ENCODE data around the gene ICAM3. TPM values are rescaled to one million over a fixed set of nuclear protein-coding genes. Genes with fewer than 3 reads are reported as not detected.

Gene ICAM3
- total RNA-seq, 2 donors from 2014 or later, result 2.1 to 5.9 TPM

DNA sequence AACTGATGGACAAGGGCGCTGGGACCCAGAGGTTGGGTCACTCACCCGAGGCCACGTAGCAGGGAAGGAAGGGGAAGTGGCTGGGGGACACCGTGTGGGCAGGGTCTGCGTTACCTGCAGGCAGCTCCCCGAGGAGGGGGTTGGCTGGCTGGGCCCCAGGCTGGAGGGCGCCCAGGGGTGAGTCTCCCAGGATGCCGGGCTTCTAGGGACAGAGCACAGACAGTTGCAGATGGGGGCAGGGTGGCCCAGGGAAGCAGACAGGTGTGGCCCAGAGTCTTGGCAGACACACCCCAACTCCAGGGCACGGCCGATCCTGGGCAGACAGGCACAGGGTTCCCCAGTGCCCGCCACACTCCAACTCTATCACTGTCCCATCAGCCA lies 18.0 kb downstream of the ICAM3 start:
- TF ChIP-seq POLR2A (IDR thresholded peaks at IDR 0.05), result no peak
- TF ChIP-seq, protein P1, sequence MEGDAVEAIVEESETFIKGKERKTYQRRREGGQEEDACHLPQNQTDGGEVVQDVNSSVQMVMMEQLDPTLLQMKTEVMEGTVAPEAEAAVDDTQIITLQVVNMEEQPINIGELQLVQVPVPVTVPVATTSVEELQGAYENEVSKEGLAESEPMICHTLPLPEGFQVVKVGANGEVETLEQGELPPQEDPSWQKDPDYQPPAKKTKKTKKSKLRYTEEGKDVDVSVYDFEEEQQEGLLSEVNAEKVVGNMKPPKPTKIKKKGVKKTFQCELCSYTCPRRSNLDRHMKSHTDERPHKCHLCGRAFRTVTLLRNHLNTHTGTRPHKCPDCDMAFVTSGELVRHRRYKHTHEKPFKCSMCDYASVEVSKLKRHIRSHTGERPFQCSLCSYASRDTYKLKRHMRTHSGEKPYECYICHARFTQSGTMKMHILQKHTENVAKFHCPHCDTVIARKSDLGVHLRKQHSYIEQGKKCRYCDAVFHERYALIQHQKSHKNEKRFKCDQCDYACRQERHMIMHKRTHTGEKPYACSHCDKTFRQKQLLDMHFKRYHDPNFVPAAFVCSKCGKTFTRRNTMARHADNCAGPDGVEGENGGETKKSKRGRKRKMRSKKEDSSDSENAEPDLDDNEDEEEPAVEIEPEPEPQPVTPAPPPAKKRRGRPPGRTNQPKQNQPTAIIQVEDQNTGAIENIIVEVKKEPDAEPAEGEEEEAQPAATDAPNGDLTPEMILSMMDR (IDR thresholded peaks at IDR 0.05), result no peak
- intact Hi-C loops (cut with DNase I), result no loop called here
- ATAC-seq (no peak), DNase-seq (no peak)
- WGBS, 2 donors, result 40 to 89% methylated on average over 1 to 8 of the region's 11 CpGs
- Histone ChIP-seq H3K4me3 (no peak overlapping the region), H3K4me1 (peaks cover 2% of the 10 kb centered on the region), H3K36me3 (replicated peaks in 1 of 2; ENCODE audit: insufficient read depth in 1 of 2, low read depth in 2 of 2) (peaks cover 0 to 22% of the 10 kb centered on the region in 2 donors), H3K9me3 (no peaks in the 10 kb centered on the region), H3K27ac (no peak overlapping the region), H3K27me3 (no peaks in the 10 kb centered on the region)

DNA sequence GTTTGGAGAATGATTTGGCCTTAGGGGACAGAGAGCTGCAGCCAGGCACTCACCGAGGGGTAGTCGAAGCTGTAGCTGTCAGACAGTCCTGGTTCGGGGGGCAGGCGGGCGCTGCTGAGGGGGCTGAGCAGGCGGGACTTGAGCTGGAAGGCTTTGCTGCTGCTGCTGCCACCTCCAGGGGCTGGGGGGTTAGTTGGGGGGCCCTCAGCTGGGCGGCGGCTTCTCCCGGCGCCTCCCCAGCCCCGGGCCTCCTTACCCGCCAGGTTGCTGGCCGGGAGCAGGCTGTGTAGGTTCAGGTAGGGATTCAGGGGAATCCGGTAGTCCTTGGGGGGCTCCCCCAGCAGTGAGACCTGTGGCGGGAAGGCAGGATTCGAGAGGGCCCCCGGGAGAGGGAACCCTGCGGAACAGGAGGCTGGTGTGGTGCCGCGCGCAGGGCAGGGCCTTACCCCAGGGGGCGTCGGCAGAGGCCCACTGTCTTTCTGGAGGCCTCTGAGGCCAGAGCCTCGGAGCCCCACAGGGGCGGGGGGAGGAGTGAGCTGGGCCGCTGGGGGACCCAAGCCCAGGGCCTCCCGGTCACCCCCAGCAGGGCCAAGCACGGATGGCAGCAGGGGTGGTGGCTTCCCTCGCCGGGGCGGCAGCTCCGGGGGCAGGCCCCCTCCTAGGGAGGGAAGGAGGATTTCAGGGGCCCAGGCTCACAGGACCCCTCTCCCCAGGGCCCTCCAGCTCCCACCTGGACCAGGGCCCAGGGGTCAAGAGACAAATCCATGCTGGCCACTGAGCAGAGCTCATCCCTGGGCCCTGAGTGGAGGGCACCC lies 18.6 kb downstream of the ICAM3 start:
- TF ChIP-seq POLR2A (IDR thresholded peaks at IDR 0.05), result no peak
- TF ChIP-seq, protein P1 (IDR thresholded peaks at IDR 0.05), result no peak
- H3K27me3 ChIP-seq, result no peaks in the 10 kb centered on the region
- no peak overlapping the region for H3K4me3 ChIP-seq
- H3K27ac ChIP-seq, result no peak overlapping the region
- intact Hi-C loops (cut with DNase I), result no loop called here
- peaks cover 0 to 22% of the 10 kb centered on the region in 2 donors for H3K36me3 ChIP-seq (replicated peaks in 1 of 2; ENCODE audit: insufficient read depth in 1 of 2, low read depth in 2 of 2)
- H3K9me3 ChIP-seq, result no peaks in the 10 kb centered on the region
- WGBS, 2 donors, result 85 to 91% methylated on average over 7 to 11 of the region's 32 CpGs
- peaks cover 8% of the 10 kb centered on the region for H3K4me1 ChIP-seq
- DNase-seq (no peak), ATAC-seq (no peak)

DNA sequence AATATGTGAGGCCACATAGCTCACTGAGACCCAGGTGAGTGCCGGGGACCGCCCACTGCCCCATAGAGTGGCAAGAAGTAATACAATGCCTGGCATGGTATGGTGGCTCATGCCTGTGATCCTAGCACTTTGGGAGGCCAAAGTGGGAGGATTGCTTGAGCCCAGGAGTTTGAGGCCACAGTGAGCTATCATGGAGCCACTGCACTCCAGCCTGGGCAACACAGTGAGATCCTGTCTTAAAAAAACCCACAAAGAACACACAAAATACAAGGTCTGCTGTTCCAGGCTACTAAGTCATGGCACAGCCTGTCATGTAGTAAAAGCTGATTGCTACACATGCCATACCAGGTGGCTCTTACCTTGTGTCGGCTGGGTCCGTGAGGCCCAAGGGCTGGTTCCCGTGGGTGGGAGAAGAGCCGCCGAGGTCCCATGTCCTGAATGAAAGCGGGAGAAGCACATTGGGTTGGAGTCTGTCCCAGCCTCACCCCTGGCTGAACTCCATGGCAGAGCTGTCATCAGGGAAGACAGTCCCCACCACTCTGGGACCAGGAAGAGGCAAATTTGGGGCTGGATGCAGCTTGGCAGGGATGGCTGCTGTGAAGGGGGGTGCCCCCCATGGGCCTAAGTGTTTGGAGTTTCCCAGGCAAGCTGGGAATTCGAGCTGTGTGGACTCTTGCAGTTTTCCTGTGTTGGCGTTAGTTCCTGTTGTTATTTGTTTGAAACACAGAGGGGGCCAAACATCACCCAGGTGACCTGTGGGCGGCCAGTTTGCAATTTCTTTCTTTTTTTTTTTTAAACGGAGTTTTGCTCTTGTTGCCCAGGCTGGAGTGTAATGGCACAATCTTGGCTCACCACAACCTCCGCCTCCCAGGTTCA lies 20.4 kb downstream of the ICAM3 start:
- H3K4me1 ChIP-seq, result peaks cover 16% of the 10 kb centered on the region
- TF ChIP-seq, protein P1 (IDR thresholded peaks at IDR 0.05), result no peak
- no peak for TF ChIP-seq POLR2A (IDR thresholded peaks at IDR 0.05)
- H3K36me3 ChIP-seq (replicated peaks in 1 of 2; ENCODE audit: insufficient read depth in 1 of 2, low read depth in 2 of 2), result peaks cover 0 to 22% of the 10 kb centered on the region in 2 donors
- no peaks in the 10 kb centered on the region for H3K27me3 ChIP-seq
- intact Hi-C loops (cut with DNase I), result no loop called here
- DNase-seq, result no peak
- no peak overlapping the region for H3K27ac ChIP-seq
- no peak for ATAC-seq
- no peaks in the 10 kb centered on the region for H3K9me3 ChIP-seq
- 88 to 90% methylated on average over 13 of the region's 13 CpGs for WGBS, 2 donors
- H3K4me3 ChIP-seq, result no peak overlapping the region

DNA sequence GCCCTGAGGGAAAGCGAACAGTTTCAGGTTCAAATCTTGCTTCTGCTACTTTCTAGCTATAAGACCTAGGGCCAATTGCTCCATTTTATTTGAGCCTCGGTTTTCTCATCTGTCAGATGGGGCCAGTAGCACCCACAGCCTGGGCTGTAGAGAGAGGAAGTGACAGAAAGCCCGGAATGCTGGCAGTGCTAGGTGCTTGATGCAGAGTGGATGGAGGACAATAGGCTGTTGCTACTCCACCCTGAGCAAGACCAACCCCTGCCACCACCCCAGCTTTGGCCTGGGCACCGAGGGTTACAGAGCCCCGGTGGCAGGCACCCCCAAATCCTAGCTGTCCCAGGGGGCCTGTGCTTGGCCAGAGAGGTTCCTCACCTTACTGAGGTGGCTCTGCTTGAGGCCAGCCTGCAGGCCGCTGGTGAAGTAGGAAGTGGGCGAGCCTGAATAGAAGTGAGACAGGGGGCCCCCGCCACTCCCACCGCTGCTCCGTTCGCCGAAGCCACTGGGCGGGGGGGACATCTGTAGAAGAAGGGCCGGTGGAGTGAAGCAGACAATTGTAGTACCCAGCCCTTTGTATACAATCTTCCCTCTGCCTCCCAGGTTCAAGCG lies 21.5 kb downstream of the ICAM3 start:
- TF ChIP-seq, protein P1 (IDR thresholded peaks at IDR 0.05), result no peak
- no peak for TF ChIP-seq POLR2A (IDR thresholded peaks at IDR 0.05)
- H3K4me3 ChIP-seq, result no peak overlapping the region
- intact Hi-C loops (cut with DNase I), result no loop called here
- ATAC-seq (no peak), DNase-seq (no peak)
- H3K27me3 ChIP-seq, result no peaks in the 10 kb centered on the region
- 90 to 97% methylated on average over 12 to 14 of the region's 15 CpGs for WGBS, 2 donors
- H3K9me3 ChIP-seq, result no peaks in the 10 kb centered on the region
- peaks cover 16% of the 10 kb centered on the region for H3K4me1 ChIP-seq
- H3K36me3 ChIP-seq (replicated peaks in 1 of 2; ENCODE audit: insufficient read depth in 1 of 2, low read depth in 2 of 2), result peaks cover 0 to 22% of the 10 kb centered on the region in 2 donors
- no peak overlapping the region for H3K27ac ChIP-seq
